Fibroblast of pulmonary artery (primary cell): ENCODE results near the gene ZNF599.

Experiments used
- DNase-seq: peaks from one replicate; pipeline ENCODE4 v3.0.0-alpha.2; 2010; ENCODE audit warnings: low read depth
- H3K4me3 ChIP-seq: replicated peaks from 2 replicates; pipeline ENCODE4 v1.5.1; 2011; ENCODE audit warnings: low read depth, mild to moderate bottlenecking, control low read depth, low read length, moderate library complexity
- TF ChIP-seq, protein P1 (sequence below): IDR thresholded peaks from 2 replicates; pipeline ENCODE4 v1.5.1; 2011; ENCODE audit warnings: mild to moderate bottlenecking, control low read depth, low read length, inconsistent platforms; ENCODE audit errors: missing control alignments

The ZNF599 gene

DNA sequence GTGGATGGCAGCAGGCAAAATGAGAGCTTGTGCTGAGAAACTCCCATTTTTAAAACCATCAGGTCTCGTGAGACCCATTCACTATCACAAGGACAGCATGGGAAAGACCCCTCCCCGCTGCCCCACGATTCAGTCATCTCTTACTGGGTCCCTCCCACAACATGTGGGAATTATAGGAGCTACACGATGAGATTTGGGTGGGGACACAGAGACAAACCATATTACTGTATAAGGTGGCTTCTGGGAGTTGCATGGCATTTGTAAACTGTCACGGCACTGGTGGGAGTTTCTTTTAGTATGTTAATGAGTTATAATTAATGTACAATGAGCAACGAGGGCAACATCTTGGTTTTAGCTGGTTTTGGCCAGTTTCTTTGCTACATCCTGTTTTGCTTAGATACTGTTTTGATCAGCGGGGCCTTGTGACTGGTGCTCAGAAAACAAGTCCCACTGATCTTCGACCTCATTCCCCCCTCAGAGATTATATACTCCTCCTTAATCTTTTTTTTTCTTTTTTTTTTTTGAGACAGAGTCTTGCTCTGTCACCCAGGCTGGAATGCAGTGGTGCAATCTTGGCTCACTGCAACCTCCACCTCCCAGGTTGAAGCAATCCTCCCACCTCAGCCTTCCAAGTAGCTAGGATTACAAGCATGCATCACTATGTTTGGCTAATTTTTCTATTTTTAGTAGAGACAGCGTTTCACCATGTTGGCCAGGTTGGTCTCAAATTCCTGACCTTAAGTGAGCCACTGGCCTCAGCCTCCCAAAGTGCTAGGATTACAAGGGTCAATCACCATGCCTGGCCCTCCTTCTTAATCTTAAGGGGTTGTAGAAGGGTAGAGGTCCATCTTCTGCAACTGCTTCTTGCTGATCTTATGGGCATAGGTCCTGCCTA, 21.3 kb upstream of the ZNF599 start:
- DNase-seq: peak; percentile 26
- H3K4me3 ChIP-seq: no peak overlapping the region

DNA sequence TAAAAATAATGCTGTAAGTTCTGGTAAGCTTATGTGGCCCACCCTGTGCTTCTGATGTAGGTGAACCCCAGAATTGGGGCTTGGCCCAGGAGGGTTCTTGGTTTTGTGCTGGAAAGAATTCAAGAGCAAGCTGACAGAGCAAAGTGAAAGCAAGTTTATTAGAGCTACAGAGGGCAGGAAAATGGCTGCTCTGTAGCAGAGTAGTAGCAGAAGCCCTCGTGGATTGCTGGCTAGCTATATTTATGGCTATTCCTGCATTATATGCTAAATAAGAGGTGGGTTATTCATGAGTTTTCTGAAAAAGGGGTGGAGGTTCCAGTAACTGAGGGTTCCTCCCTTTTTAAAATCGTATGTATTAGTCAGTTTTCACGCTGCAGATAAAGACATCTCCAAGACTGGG, 20.6 kb upstream of the ZNF599 start:
- no peak overlapping the region for H3K4me3 ChIP-seq
- DNase-seq: no peak
- TF ChIP-seq, protein P1, sequence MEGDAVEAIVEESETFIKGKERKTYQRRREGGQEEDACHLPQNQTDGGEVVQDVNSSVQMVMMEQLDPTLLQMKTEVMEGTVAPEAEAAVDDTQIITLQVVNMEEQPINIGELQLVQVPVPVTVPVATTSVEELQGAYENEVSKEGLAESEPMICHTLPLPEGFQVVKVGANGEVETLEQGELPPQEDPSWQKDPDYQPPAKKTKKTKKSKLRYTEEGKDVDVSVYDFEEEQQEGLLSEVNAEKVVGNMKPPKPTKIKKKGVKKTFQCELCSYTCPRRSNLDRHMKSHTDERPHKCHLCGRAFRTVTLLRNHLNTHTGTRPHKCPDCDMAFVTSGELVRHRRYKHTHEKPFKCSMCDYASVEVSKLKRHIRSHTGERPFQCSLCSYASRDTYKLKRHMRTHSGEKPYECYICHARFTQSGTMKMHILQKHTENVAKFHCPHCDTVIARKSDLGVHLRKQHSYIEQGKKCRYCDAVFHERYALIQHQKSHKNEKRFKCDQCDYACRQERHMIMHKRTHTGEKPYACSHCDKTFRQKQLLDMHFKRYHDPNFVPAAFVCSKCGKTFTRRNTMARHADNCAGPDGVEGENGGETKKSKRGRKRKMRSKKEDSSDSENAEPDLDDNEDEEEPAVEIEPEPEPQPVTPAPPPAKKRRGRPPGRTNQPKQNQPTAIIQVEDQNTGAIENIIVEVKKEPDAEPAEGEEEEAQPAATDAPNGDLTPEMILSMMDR: no peak

More for the DNA sequence above, 21.3 kb upstream of the ZNF599 start:
- TF ChIP-seq, protein P1: no peak

- TF ChIP-seq, protein P1: no peak
- no peak overlapping the region for H3K4me3 ChIP-seq
- no peak for DNase-seq
These were observed 15.1 kb upstream of the ZNF599 start for GRCh38 chr19:34788074-34788473.

DNA sequence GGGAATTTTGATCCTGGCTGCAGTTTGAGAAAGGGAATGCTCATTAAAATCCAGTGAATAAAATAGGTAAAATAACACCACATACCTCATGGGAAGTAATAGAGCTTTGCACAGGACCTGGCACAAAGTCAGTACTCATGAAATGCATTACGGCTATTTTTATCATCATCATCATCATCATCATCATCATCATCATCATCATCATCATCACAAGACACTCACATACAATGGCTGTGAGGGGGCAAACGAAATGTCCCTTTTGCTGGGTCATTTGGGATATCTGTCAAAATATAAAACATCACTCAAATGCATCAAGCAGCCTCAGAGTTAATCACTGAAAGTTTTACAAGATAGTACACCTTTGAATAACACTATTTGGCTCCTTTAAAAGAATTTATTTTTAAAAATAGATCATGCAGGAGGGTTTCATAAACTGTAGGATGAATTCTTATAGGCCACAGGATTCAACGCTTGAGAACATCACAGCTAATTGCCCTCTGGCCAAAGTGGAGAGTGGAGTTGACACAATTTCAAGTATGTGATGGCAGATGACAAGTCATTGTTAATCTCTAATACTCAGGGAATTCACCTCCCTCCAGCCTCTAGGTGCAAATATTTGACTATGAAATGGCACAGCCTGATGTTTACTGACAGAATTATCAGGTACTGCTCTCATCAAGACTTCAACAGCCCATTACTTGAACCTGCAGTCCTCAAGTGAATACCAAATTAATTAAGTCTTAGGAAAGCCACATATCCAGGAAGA, 14.2 kb upstream of the ZNF599 start:
- TF ChIP-seq, protein P1: no peak
- H3K4me3 ChIP-seq: no peak overlapping the region
- DNase-seq: no peak

- H3K4me3 ChIP-seq: no peak overlapping the region
- DNase-seq: no peak
- TF ChIP-seq, protein P1: no peak
These were observed 13.2 kb upstream of the ZNF599 start for GRCh38 chr19:34786236-34786635.

DNA sequence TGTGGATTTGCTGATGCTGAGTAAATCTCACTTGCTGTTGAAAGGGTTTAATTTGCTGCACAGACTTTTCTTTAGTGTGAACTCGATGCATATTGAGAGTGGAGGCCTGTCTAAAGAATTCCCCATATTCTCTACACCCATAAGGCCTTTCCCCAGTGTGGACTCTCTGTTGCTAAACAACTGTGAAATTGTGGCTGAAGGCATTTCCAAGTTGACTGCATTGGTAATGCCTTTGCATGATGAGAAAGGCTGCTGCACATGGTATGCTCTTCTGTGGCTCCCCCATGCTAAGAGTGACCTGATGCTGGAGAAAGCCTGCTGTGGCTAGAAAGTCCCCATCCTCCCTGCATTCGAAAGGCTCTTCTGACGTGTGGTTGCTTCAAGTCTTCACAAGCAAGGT, 6.6 kb upstream of the ZNF599 start:
- no peak overlapping the region for H3K4me3 ChIP-seq
- no peak for DNase-seq
- TF ChIP-seq, protein P1: no peak
